ENCODE results near the gene FANCM. TPM values are rescaled to one million over a fixed set of nuclear protein-coding genes. Genes with fewer than 3 reads are reported as not detected.

Gene FANCM
- total RNA-seq, 1 donor from 2014 or later, result 9.6 TPM

- no peak for TF ChIP-seq CTCF (IDR thresholded peaks at IDR 0.05; ENCODE audit: partially characterized antibody, unreplicated experiment)
- Mint-ChIP-seq H3K4me1 (ENCODE audit: low read depth, unreplicated experiment) (peaks cover 3% of the 10 kb centered on the region), H3K9me3 (ENCODE audit: unreplicated experiment) (no peaks in the 10 kb centered on the region), H3K27me3 (ENCODE audit: unreplicated experiment) (no peaks in the 10 kb centered on the region), H3K36me3 (ENCODE audit: unreplicated experiment) (no peaks in the 10 kb centered on the region), H3K27ac (ENCODE audit: unreplicated experiment) (no peak overlapping the region), H3K4me3 (ENCODE audit: unreplicated experiment) (no peak overlapping the region)
- no peak for DNase-seq
These were observed 111.7 kb downstream of the FANCM start for GRCh38 chr14:45247427-45247826.

GRCh38 chr14:45249856-45250575 lies 114.3 kb downstream of the FANCM start:
- no peak overlapping the region for H3K4me3 Mint-ChIP-seq (ENCODE audit: unreplicated experiment)
- H3K9me3 Mint-ChIP-seq (ENCODE audit: unreplicated experiment), result peaks cover 3% of the 10 kb centered on the region
- no peaks in the 10 kb centered on the region for H3K36me3 Mint-ChIP-seq (ENCODE audit: unreplicated experiment)
- TF ChIP-seq CTCF (IDR thresholded peaks at IDR 0.05; ENCODE audit: partially characterized antibody, unreplicated experiment), result no peak
- peak overlapping the region; percentile 9 for H3K27ac Mint-ChIP-seq (ENCODE audit: unreplicated experiment)
- no peak for DNase-seq
- H3K27me3 Mint-ChIP-seq (ENCODE audit: unreplicated experiment), result peaks cover 5% of the 10 kb centered on the region
- peaks cover 5% of the 10 kb centered on the region for H3K4me1 Mint-ChIP-seq (ENCODE audit: low read depth, unreplicated experiment)

Other genes with a start within 250 kb of the FANCM start
- 25.4 TPM for gene KLHL28, start 174.0 kb upstream of the FANCM start, total RNA-seq (ENCODE audit: unreplicated experiment)
- gene TOGARAM1, start 173.7 kb upstream of the FANCM start, total RNA-seq (ENCODE audit: unreplicated experiment), result 16.7 TPM
- 46.7 TPM for gene PRPF39, start 51.8 kb upstream of the FANCM start, total RNA-seq (ENCODE audit: unreplicated experiment)
- 95.1 TPM for gene FKBP3, start 1.4 kb upstream of the FANCM start, total RNA-seq (ENCODE audit: unreplicated experiment)
- gene MIS18BP1, start 117.3 kb downstream of the FANCM start, total RNA-seq (ENCODE audit: unreplicated experiment), result 15.2 TPM

Measured in glutamatergic neuron (in vitro differentiated cells).